IPS DF 4.7 (cell line): ENCODE measurements around the gene NXPE3.

Experiments used
- DNase-seq: peaks from one replicate; pipeline ENCODE4 v3.0.0-alpha.2; 2013; ENCODE audit warnings: low spot score; ENCODE audit errors: extremely low read depth

NXPE3 gene

DNA sequence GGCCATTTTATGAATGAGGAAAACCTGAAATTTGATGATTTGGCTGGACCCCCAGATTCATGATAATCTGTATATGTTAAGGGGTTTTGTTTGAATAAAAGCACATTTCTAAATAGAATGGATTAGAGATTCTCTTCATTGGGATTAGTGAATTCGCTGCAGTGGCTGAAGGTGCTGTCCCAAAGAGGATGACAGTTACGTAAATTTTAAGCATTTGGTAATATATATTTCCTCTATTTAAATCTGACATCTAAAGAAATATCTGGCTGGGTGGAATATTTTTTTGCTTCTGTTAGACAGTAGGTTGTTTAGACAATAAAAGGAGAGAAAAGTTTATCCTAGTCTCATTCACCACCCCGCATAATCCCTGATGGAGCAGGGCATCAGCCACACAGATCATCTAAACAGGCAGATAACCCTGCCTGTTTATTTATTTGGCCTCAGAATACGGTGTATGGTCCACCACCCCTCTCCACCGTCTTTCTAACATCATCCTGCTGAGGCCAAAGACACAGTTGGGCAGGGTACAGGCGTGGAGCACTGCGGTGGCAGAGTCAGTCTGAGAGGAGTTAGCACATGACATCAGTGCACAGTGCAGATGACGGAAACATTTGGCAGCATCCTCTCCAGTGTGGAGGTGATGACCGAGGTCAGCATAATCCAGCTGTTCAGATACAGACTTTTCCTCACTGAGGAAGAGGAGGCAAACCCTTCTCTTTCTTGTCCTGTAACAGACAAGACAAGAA lies 49.9 kb downstream of the NXPE3 start:
- DNase-seq, result no peak

DNA sequence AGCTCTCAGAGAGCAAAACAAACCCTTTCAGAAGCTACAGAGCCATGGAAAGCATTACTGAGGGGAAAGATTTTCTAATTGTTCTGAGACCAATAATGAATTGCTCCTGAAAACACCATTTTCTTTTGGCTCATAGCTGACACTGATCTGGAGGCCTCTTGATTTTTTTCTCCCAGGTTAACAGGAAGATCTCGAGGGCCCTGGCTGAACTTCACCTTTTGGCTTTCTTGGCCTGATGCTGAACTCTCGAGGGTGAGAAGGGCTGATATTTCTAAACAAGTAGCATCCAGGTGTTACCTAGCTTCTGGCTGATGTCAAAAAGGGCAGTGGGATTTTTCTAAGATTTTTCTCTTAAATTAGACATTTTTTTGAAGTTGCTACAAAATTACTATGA lies 50.4 kb downstream of the NXPE3 start:
- DNase-seq, result no peak

DNA sequence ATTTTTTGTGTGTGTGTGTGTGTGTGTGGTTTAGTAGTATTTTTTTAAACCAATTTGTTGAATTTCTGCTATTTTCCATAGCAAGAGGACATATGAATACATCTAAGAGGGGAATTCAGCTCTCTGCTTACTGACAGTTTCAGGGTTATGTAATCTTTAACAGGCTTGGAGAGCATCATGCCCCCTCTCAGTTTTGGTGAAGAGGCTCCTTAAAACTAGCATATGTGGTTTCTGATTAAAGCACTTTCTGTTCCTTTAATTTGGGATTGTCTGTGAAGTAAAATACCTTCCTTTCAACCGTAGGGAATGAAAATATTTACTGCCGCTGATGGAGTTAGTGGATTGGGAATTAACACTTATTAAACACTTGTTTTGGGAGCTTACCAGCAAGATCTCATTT lies 50.9 kb downstream of the NXPE3 start:
- no peak for DNase-seq

DNA sequence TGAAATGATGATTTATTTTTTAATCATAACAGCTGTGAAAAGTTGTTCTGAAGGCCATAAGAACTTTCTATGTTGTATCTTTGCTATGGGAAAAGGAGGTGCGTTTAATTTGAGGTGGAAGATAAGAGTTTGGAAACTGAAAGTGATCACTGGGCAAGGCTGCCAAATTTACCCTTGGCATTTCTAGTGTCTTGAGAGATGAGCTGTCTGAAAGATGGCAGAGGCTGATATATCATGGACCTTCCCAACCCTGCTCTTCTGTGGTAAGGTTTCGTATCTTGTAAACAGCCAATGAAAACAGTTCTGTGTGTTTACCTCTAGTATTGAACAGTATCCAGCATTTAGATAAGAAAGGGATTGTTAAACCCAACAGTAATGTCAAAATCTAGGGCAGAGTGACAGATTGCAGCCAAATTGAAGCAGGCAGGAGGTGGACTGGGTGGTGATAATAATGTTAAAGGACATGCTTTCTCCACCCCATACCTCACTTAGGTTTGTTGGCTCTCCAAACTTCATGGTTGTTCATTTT lies 54.5 kb downstream of the NXPE3 start:
- DNase-seq, result no peak

DNA sequence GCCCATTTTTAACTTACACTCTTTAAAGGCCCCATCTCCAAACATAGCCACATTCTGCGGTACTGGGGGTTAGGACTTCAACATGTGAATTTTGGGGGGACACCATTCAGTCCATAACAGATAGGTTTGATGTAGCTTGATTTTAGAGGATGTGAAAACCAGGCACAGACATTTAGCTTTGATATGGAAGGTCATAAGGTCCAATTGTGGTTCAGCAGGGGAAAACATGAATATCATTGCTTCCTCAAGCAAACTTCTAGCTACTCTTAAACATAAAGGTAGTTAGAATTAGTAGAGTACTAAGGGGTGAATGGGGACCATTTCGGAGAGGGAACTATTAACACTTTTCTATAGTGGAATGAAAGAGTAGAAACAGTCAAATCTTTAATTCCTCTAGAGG lies 56.7 kb downstream of the NXPE3 start:
- no peak for DNase-seq

DNA sequence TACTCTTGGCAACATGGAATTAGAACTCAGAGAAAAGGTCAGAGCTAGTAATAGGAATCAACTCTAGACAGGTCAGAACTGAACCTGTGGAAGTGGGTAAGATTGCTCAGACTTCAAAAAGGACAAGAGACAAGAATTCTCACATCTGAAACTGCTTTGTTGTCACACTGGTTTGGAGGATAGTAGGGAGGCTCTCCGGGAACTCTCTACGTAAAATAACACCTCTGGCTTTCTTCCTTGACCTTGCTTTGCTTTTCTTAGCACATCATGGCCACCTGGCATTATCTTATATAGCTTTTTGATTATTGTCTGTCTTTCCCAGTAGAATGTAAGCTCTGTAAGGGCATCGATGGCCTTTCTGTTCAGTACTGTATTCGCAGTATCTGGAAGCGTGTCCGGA lies 57.1 kb downstream of the NXPE3 start:
- DNase-seq, result no peak

DNA sequence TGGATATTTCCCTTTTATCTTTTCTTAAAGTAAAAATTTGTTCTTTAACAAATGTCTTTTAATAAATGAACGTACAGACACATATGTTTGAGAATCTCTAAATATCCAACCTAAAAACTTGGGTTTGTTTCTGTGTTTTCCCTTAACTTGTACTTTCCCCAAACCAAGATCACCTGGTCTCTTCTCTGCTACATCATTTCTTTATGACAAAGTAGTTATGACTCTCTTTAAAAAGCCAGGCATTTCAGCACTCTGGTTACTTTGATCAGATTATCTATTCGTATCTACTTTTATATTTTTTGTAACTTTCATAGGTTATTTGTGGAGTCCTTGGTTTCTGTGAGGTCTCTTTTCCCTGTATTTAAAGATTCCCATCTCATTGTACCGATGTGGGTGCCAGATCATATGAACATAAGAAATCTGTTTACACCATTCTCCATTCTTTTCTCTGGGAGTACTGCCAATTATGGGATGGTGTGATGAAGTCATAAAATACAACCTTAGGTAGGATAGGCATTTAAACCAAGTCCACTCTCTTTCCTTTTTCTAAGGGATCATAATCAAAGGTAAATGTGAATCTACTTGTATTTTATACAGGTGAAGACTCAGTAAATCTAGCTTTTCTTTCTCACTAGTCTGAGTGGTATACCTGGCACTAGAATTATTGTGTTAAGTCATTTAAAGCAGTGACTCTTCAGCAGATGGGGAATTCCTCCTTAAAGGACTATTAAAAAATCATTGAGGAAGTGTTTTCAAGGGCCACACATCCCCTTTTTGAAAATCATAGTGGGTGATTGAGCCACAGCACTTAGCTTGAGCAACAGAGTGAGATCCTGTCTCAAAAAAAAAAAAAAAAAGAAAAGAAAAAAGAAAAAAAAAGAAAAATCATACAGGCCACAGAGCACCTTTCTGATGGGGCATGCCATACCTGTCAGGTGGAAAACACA lies 57.9 kb downstream of the NXPE3 start:
- DNase-seq, result no peak

DNA sequence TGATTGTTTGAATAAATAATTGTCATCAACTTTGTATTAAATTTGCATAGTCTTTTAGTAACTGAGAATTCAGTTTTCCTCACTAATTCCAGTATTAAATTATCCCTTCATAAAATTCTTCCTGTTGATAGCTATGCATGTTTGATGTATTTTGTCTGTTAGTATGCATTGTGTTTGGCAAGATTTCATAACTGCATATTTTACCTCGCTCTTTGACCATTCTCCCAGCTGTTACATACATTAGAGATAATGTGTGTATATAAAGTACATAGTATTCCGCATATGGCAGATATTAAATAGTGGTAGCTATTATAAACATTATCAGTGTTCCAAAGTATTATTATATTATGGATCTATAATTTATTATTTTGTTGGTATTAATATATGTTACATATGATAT lies 59.7 kb downstream of the NXPE3 start:
- no peak for DNase-seq

DNA sequence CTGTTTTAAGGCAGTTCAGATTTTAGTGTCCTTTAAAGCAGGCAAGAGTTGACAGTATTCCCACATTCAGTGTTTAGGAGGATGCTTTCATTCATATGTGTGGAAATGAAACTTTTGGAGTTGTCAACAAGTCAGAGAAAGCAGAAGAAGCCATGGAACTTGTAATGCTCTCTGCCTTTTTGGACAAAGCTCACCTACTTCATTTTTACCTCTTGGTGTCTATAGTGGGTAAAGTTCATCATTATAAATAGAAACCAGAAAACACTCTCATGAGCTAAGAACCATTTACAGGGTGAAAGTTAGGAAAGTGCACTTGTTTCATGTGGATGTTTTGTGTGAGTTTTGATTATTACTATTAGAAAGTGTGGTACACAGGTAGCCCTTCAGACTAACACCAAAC lies 61.1 kb downstream of the NXPE3 start:
- DNase-seq, result no peak

DNA sequence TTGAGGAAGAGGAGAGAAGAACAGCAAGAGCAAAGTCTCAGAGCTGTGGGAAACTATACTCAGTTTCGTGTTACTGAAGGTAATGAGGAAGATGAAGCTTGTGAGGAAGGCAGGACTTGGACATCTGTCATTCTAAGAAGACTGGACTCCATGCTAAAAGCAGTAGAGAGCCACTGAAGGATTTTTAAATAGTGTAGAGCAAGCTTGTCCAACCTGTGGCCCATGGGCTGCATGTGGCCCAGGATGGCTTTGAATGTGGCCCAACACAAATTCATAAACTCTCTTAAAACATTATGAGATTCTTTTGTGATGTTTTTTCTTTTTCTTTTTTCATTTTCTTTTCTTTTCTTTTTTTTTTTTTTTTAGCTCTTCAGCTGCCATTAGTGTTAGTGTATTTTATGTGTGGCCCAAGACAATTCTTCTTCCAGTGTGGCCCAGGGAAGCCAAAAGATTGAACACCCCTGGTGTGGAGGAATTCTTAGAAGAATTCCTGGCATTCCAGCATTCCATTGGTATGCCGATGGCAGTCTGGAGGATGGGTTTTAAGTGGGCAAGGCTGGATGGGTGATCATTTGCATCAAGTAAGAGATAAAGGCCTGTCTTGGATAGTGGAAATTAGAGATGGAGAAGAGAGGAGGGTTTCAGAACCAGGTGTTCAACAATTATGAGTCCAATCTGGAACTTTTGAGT lies 63.4 kb downstream of the NXPE3 start:
- peak; percentile 91 for DNase-seq

DNA sequence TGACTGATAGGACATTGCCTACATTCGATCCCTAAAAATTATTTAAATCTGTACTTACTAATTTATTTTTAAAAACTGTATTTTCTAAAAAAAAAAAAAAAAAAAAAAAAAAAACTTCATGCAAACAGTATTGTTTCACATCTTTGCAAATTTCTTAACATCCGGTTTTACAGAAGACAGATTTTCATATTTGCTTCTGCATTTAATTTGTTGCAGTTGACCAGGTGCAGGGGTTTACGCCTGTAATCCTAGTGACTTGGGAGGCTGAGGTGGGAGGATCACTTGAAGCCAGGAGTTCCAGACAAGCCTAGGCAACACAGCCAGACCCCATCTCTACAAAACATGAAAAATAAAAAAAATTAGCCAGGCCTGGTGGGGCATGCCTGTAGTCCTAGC lies 63.9 kb downstream of the NXPE3 start:
- no peak for DNase-seq

DNA sequence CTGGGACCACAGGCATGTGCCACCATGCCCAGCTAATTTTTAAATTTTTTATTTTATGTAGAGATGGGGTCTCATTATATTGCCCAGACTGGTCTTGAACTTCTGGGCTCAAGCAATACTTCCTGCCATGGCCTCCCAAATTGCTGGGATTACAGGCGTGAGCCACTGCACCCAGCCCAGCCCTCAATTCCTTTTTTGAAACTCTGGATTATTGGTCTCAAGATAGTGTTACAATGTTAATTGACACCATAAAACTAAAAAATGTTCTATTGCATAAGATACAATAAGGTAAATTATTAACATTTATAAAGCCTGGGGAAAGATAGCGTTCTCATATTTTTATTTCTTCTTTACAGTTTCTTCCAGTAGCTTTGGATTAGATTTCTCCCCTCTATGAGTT lies 66.4 kb downstream of the NXPE3 start:
- no peak for DNase-seq

DNA sequence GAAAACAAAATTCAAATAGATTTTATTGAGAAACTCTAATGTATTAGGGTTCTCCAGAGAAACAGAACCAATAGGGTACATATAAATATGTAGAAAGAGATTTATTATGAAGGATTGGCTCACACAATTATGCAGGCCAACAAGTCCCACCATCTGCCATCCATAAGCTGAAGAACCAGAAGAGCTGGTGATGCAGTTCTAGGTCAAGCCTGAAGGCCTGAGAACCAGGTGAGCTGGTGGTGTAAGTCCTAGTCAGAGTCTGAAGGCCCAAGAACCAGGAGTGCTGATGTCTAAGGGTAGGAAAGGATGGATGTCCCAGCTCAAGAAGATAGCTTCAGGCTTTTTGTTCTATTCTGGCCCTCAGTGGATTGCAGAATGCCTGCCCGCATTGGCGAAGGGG lies 67.7 kb downstream of the NXPE3 start:
- DNase-seq, result no peak

DNA sequence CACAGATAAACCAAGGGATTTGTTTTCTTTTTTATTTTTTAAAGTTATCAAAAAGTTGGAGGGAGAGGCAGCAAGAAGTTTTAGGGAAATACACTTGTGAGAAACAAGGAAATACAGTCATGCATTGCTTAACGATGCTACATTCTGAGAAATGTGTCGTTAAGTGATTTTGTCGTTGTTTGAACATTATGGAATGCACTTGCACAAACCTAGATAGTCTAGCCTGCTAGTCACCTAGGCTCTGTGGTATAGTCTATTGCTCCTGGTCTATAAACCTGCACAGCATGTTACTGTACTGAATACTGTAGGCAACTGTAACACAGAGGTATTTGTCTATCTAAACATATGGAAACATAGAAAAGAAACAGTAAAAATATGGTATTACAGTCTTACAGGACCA lies 68.3 kb downstream of the NXPE3 start:
- DNase-seq, result no peak

DNA sequence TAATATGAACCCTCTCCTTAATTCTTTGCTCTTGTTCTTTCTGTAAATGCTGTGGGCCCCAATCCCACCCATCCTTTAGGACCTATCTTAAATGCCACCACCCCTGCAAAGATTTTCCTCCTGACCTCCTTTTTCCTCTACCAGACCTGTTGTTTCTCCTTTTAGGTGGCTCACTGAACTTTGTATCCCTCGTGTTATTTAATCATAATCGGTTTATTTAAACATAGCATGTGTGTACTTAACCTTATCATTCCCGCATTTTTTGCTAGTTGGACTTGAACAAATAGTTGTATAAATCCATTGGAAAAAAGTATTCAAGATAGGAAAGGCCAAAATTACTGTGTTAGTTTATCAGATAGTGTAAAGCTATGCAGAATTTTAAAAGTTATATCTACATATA lies 69.3 kb downstream of the NXPE3 start:
- no peak for DNase-seq

DNA sequence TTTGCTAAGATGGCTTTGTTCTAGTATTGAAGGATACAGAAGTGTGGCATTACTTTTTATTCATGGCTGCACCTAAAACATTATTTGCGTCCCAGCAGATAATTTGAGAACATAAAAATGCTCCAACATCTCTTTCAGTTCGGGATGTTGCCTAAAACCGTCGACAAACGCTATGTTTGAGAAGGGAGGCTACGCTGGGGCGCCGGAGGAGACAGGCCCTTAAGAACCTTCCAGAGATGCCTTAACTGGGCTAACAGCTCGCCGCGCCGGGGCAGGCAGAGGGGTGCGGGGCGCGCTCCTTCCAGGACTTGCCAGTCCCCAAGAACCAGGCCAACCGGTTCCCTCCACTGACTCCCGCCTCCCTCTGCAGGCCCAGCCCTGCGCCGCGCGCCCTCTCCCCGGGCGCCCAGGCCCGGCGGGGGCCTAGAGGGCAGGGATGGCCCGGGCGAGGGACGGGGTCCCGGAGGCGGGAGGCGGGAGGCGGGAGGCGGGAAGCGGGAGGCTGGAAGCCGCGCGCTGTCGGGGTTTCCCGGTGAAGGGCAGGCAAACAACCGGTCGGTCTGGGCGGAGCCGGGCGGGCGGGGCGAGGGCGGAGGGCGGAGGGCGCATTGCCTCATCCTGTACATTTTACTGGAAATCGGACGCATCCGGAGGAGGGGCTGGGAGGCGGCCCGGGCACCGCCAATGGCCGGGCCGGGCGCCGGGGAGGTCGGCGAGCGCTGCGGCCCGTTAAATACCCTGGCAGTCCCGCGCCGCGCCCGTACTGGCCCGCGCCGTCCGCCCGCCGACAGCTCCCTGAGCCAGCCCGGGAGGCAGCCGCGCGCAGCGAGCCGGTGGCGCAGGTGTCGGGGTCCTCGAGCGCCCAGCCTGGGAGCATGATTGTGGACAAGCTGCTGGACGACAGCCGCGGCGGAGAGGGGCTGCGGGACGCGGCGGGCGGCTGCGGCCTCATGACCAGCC lies 70.0 kb downstream of the NXPE3 start, which contains the start of gene NFKBIZ:
NFKBIZ (plus strand) TSS at position 761 of the 960 bp plus-strand sequence; CDS start at position 876, 115 bp downstream.
- DNase-seq, result peak; percentile 49

DNA sequence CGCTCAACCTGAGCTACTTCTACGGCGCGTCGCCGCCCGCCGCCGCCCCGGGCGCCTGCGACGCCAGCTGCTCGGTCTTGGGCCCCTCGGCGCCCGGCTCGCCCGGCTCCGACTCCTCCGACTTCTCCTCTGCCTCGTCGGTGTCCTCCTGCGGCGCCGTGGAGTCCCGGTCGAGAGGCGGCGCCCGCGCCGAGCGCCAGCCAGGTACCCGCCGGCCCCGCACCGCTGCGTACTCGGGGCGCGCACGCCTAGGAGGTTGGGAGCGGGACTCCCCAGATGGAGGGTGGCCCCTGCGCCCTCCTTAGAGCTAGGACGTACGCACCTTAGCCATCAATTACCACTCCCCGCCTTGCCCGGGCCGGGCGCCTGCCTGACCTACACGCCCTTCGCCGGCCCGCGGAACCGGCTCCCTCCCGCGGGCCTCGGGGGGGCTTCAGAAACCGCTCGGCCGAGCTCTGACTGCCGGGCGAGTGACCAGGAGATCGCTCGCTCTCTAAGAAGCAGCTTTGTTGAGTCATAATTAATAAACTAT lies 70.8 kb downstream of the NXPE3 start:
- DNase-seq, result no peak

DNA sequence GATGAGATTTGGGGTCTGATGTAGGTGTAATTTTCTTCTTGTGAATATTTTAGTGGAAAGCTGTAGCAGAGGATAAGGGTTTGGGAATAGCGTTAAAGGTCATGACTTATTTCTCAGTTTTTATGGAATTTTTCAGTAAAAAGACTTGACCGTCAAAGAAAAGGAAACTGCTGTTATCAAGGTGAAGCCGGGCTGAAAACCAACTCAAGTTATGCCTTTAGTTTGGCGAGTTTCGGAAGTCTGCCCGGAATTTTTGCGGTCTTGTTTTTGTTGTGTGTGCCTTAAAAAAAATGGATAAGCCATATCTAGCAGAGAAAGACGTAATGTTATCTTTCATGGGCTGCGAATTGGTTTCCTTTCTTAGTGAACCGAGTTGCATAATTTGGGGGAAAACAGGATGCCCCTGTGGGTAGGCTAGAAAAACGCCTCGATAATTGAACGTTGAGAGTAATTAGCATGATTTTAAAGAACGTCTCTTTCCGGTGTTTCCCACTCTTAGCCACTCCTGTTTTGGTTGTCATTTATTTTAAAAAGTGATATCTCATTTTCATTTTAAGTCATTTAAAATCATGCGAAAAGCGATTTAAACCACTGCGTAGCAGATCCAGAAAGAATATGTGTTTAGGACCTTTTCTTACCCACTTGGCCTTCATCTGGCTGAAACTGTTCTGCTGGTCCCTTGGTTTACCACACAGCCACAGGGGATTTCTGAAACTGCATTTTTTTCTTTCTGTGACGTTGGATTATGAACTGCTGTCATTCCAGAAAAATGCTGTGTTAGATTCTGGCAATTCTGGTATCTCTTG lies 71.4 kb downstream of the NXPE3 start:
- DNase-seq, result no peak

DNA sequence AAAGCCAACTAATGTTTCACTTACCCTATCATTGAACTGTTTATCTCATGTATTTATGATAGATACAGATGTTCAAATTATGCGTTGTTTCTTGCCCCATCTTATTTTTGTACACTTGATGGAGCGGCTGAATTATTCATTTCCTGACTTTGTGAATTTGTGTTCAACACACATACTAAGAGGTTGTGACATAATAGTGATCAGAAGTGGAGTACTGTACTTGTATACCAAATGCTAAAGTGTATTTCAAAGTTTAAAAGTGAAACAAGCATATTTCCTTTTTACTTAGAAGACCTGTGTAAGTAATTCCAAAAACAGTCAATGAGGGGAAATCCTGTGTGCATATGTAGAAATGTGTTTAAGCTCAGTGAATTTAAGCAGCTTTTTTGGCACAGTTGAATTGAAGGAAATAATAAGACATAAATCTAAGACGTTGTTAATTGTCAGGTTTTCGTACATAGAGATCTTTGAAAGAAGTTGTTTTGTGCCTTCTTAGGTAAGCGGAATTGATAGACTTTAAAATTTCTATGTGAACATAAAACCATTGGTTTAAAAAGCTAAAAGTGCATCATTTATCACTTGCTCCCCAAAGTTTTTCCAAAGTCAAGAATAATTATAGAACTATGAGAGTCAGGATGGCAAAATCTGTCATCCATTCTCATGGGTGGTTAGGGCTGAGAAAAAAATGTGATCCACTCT lies 72.2 kb downstream of the NXPE3 start:
- no peak for DNase-seq
